Stomach (tissue), 9 donors: ENCODE data around the gene FAM114A1. TPM values are rescaled to one million over a fixed set of nuclear protein-coding genes. Genes with fewer than 3 reads are reported as not detected.

Source experiments
- DNase-seq, 2 donors: peaks; one replicate each; pipeline versions ENCODE4 v3.0.0 to v3.0.0-alpha.2; 2013 to 2019
- H3K27ac ChIP-seq, 5 donors: fragments of 200-600 bp in 4 of 5; sonication (generic) in 4 of 5; one replicate each; pipeline ENCODE4 v1.5.1; 2013 to 2019; ENCODE audit warnings: mild to moderate bottlenecking in 1 of 5, moderate library complexity in 1 of 5
- H3K27me3 ChIP-seq, 3 donors: fragments of 200-600 bp; sonication (generic); one replicate each; pipeline ENCODE4 v1.5.1; 2017 to 2019; ENCODE audit warnings: mixed run types in 1 of 3
- H3K36me3 ChIP-seq, 4 donors: fragments of 200-600 bp; sonication (generic); 1 replicate in 3 of 4; 2 replicates in 1 of 4; pipeline ENCODE4 v1.5.1; 2016 to 2019
- H3K4me1 ChIP-seq, 4 donors: fragments of 200-600 bp; sonication (generic); one replicate each; pipeline ENCODE4 v1.5.1; 2016 to 2019
- H3K4me3 ChIP-seq, 4 donors: fragments of 200-600 bp; sonication (generic) in 3 of 4; one replicate each; pipeline ENCODE4 v1.5.1; 2016 to 2019; ENCODE audit warnings: mild to moderate bottlenecking in 1 of 4
- H3K9me3 ChIP-seq, 4 donors: fragments of 200-600 bp; sonication (generic); one replicate each; pipeline ENCODE4 v1.5.1; 2016 to 2019
- CTCF ChIP-seq, 7 experiments: fragments of 450-650 bp in 4 of 7; fragments of 200-600 bp in 3 of 7; sonication (generic) in 3 of 7; IDR thresholded peaks; one replicate each; pipeline ENCODE4 v1.5.1; 2016 to 2019; ENCODE audit warnings: antibody characterized with exemption in 7 of 7, control low read depth in 2 of 7, mild to moderate bottlenecking in 1 of 7
- EP300 ChIP-seq: sonication (generic); formaldehyde crosslinking; IDR thresholded peaks from one replicate; pipeline ENCODE4 v1.6.1; 2017; ENCODE audit warnings: antibody characterized with exemption
- POLR2A ChIP-seq, 4 donors: fragments of 450-650 bp; IDR thresholded peaks; one replicate each; pipeline ENCODE4 v1.6.1; 2016; ENCODE audit warnings: antibody characterized with exemption in 4 of 4, control low read depth in 2 of 4, mild to moderate bottlenecking in 1 of 4, moderate library complexity in 1 of 4
- POLR2AphosphoS5 ChIP-seq, 3 donors: sonication (generic); formaldehyde crosslinking; IDR thresholded peaks; one replicate each; pipeline ENCODE4 v1.6.1; 2016; ENCODE audit warnings: antibody characterized with exemption in 3 of 3
- WGBS, 5 donors: extraction: QIAGEN DNeasy Blood & Tissue Kit in 3 of 5; methylation state at CpG; one replicate each; pipeline versions ENCODE4 v1.1.5 to v1.1.7; 2013 to 2018; 5-methylcytosine and 5-hydroxymethylcytosine counted together
- intact Hi-C: fragments of 100-400 bp; cut with DNase I; formaldehyde crosslinking; loops from one replicate; pipeline ENCODE4 v1.15.1; 2023; ENCODE audit warnings: low total_unique reads
- polyA plus RNA-seq, 3 donors: library from polyadenylated mRNA; stranded (reverse); fragments of 200-250 nt; gene quantifications; one replicate each; pipeline ENCODE4 v1.2.3, GENCODE V29; 2013
- total RNA-seq, 5 donors: library from RNA; depleted of rRNA; stranded (reverse); fragments of >200 nt; gene quantifications; one replicate each; pipeline versions ENCODE4 v1.1.0 to v1.2.3, GENCODE V29; 2014 to 2016
- donor health status: healthy with polysubstance abuse.
- donor health status: Bipolar disorder and iron deficiency.
- donor health status: healthy.

FAM114A1 gene
- total and polyA plus RNA-seq, 8 donors, result 10.4 to 149 (median 47.9) TPM

- WGBS, 5 donors, result 83 to 91% (median 86%) methylated on average over 4 of the region's 4 CpGs
- H3K4me1 ChIP-seq, result peaks cover 0 to 2% (median 0%) of the 10 kb centered on the region in 4 donors
- intact Hi-C loops, result no loop called here
These were observed 47.1 kb upstream of the FAM114A1 start for GRCh38 chr4:38820329-38821061.

GRCh38 chr4:38821739-38822138 lies 45.9 kb upstream of the FAM114A1 start:
- 81 to 98% (median 95%) methylated on average over 3 of the region's 3 CpGs for WGBS, 5 donors
- intact Hi-C loops, result no loop called here
- Histone ChIP-seq H3K27me3 (no peaks in the 10 kb centered on the region), H3K9me3 (peaks cover 0 to 11% (median 6%) of the 10 kb centered on the region in 4 donors), H3K4me1 (no peaks in the 10 kb centered on the region), H3K27ac (no peak overlapping the region), H3K4me3 (no peak overlapping the region), H3K36me3 (no peaks in the 10 kb centered on the region)
- TF ChIP-seq POLR2AphosphoS5 (IDR thresholded peaks at IDR 0.05) (no peak), EP300 (no peak), POLR2A (IDR thresholded peaks at IDR 0.05) (no peak)
- no peak for DNase-seq

More at GRCh38 chr4:38820329-38821061, 47.1 kb upstream of the FAM114A1 start:
- H3K27me3 ChIP-seq, result no peaks in the 10 kb centered on the region
- H3K4me3 ChIP-seq, result no peak overlapping the region
- peaks cover 0 to 11% (median 6%) of the 10 kb centered on the region in 4 donors for H3K9me3 ChIP-seq
- no peaks in the 10 kb centered on the region for H3K36me3 ChIP-seq
- no peak for DNase-seq
- TF ChIP-seq CTCF (IDR thresholded peaks at IDR 0.05), result no peak
- TF ChIP-seq POLR2A (IDR thresholded peaks at IDR 0.05), result no peak
- TF ChIP-seq EP300, result no peak
- TF ChIP-seq POLR2AphosphoS5 (IDR thresholded peaks at IDR 0.05), result no peak
- no peak overlapping the region for H3K27ac ChIP-seq

- no peak overlapping the region for H3K4me3 ChIP-seq
- DNase-seq, result no peak
- H3K27me3 ChIP-seq, result no peaks in the 10 kb centered on the region
- no peaks in the 10 kb centered on the region for H3K4me1 ChIP-seq
- TF ChIP-seq POLR2A (IDR thresholded peaks at IDR 0.05) (no peak), CTCF (IDR thresholded peaks at IDR 0.05) (no peak), POLR2AphosphoS5 (IDR thresholded peaks at IDR 0.05) (no peak), EP300 (no peak)
- no peak overlapping the region for H3K27ac ChIP-seq
- H3K9me3 ChIP-seq, result peaks cover 0 to 11% (median 6%) of the 10 kb centered on the region in 4 donors
- H3K36me3 ChIP-seq, result no peaks in the 10 kb centered on the region
- 79 to 87% (median 84%) methylated on average over 5 of the region's 5 CpGs for WGBS, 5 donors
- intact Hi-C loops, result no loop called here
These were observed 44.8 kb upstream of the FAM114A1 start for GRCh38 chr4:38822748-38823303.

- Histone ChIP-seq H3K27me3 (no peaks in the 10 kb centered on the region), H3K36me3 (no peaks in the 10 kb centered on the region), H3K9me3 (peaks cover 0 to 11% (median 6%) of the 10 kb centered on the region in 4 donors), H3K4me3 (no peak overlapping the region), H3K27ac (no peak overlapping the region), H3K4me1 (no peaks in the 10 kb centered on the region)
- DNase-seq, result no peak
- intact Hi-C loops, result no loop called here
- TF ChIP-seq EP300 (no peak), POLR2AphosphoS5 (IDR thresholded peaks at IDR 0.05) (no peak), POLR2A (IDR thresholded peaks at IDR 0.05) (no peak), CTCF (IDR thresholded peaks at IDR 0.05) (no peak)
- WGBS, 5 donors, result 85 to 97% (median 94%) methylated on average over 14 to 27 of the region's 27 CpGs
These were observed 43.8 kb upstream of the FAM114A1 start for GRCh38 chr4:38823766-38824165.
